GM18861 (cell line): ENCODE measurements around the gene MIEF2.

Experiments
- ATAC-seq: cut with Tn5 transposase; IDR thresholded peaks from one replicate; pipeline ENCODE4 v1.9.1; 2021; ENCODE audit not compliant: unreplicated experiment

The MIEF2 gene

GRCh38 chr17:18254888-18255649, 5.4 kb upstream of the MIEF2 start:
- no peak for ATAC-seq

DNA sequence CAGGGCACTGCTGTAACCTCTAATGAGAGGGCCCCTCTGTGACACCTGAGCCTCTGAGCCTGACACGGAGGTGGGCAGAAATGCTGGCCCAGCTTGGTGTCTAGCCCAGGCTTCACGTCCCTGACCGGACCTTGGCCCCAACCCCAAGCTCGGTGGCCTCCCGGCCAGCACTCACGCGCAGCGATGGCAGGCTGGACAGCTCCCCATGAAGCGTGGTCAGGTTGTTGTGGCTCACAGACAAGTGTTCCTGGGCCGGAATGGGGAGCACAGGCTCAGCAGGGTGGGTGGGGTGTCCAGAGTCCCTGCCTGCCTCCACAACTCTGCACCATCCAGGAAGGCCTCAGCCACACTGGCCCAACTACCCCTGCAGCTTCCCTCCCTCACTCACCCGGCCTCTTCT, 4.1 kb upstream of the MIEF2 start:
- ATAC-seq = no peak

- ATAC-seq = no peak
Measured at GRCh38 chr17:18256776-18257175, 3.7 kb upstream of the MIEF2 start.

DNA sequence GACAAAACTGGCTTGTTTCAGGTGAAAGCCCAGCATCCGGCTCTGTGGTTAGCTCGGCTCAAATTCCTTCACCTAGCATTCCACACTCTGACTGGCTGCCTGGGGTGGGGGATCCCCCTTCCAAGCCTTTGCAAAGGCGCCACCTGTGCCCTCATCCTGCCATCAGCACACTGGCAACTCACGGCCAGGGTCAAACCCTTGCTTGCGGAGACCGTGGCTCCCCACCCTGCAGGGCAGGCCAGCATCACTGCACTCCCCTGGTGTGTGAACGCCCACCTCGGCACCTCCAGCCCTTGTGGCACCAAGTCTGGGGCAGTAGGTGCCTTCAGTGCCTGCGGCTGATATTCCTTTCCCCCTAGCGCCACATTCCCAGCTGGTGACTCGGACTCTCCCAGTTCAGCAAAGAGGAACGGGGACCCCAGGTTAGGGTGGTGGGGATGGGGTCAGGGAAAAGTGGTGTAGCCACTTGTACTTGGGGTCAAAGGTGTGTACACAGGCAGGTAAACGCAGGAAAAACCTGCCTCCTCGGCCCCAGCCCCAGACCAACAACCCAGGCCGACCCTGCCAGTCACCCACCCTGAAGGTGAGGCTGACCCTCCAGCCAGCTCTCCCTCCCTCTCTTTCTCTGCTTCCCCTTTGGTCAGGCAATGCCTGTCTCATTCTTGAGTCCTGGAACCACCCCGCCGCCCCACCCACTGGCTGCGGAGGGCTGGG, 3.0 kb upstream of the MIEF2 start:
- ATAC-seq = no peak

DNA sequence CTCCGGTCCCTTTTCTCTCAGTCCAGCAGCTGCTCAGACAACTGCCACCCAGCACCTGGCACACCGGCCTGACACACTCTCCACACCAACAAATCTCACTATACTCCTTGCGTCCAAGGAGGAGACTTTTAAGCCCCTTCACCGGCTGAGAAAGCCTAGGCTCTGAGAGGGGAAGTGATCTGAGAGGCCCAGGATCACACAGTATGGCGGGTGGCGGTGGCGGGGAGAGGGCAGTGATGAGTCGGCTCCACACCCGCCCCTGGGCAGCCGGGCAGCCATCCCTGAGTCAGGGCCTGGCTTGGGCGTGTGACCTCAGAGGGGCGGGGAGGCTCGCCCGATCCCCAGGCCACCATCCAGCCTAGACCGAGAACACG, 2.5 kb upstream of the MIEF2 start:
- no peak for ATAC-seq

DNA sequence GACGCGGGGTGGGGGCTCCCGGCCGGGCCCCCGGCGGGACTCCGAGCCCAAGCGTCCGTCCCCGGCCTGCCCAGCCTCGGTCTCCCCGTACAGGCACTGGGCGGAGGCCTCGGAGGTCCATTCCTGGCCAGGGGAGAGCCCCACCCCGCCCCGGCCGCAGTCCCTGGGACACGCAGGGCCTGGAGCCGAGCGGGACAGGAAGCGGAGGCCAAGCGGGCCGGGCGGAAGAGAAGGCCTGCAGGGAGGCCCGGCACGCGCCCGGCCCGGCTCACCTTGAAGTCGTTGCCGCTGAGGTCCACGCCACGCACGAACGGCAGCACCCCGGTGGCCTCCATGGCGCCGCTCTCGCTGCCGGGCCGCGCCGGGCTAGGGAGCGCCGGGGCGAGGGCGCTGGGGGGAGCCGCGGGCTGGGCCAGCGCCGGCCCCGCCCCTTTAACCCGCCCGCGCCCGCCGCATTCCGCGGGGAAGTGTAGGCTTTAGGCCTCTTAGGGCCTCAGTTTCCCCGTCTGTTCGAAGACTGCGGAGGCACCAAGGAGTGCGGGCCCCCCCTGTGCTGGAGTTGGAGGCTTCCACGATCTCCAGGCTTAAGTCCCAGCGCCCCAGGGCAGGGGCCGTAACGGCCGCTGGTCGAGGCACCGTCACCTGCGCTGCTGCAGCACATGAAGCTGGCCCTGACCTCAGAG, 2.0 kb upstream of the MIEF2 start, which contains the start of gene FLII:
Gene FLII, minus strand, starts transcription at position 383 of the 683 bp plus-strand sequence. Its CDS starts 48 bp downstream, at position 335.
- no peak for ATAC-seq

- ATAC-seq = no peak
Measured at GRCh38 chr17:18259621-18260331, 686 bp upstream of the MIEF2 start.

- no peak for ATAC-seq
Measured at GRCh38 chr17:18261146-18261515, 669 bp downstream of the MIEF2 start.

DNA sequence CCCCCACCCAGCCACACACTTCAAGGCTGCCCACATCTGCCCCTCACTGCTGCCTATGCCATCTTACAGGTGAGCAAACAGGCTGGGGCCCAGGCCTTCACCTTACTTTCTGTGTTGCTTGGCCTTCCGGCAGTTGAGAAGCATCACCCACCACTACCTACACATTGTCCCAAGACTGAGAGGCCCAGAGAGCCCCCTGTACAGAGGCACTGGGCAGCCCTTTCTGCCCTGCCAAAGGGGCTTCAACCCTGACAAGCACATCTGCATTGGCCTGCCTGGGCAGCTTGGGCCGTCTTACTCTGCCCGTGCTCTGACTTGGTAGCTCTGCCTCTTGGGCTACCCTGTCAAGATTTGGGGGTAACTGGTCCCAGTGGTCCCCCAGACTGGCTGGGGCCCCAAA, 1.2 kb downstream of the MIEF2 start:
- no peak for ATAC-seq

DNA sequence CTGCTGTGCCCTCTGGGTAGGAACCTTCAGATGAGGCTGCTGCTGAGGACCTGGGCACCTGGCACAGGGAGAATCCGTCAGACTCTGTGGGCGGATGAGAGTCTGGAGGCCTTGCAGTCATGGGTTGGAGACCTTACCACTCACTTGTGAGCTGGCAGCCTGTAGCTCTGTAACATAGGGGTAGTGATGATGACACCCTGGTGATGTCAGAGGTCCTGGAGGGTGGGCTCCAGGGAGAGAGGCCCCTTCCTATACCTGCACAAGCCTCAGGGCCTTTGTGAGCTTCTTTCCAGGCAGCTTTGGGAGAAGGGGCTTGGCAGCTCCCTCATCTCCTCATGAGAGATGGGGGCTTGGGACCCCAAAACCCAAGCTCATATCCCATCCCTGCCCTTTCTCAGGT, 1.6 kb downstream of the MIEF2 start:
- no peak for ATAC-seq

- ATAC-seq = no peak
Measured at GRCh38 chr17:18262641-18263040, 2.2 kb downstream of the MIEF2 start.

DNA sequence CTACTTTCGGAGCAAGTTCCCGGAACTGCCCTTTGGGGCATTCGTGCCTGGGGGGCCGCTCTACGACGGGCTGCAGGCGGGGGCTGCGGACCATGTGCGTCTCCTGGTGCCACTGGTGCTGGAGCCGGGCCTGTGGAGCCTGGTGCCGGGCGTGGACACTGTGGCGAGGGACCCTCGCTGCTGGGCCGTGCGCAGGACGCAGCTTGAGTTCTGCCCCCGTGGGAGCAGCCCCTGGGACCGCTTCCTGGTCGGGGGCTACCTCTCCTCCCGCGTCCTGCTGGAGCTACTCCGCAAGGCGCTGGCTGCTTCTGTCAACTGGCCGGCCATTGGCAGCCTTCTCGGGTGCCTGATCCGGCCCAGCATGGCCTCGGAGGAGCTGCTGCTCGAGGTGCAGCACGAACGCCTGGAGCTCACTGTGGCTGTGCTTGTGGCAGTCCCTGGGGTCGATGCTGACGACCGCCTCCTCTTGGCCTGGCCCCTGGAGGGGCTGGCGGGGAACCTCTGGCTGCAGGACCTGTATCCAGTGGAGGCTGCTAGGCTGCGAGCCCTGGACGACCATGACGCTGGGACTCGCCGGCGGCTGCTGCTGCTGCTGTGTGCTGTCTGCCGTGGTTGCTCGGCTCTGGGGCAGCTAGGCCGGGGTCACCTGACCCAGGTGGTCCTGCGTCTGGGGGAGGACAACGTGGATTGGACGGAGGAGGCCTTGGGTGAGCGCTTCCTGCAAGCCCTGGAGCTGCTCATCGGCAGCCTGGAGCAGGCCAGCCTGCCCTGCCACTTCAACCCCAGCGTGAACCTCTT, 3.6 kb downstream of the MIEF2 start:
- no peak for ATAC-seq

DNA sequence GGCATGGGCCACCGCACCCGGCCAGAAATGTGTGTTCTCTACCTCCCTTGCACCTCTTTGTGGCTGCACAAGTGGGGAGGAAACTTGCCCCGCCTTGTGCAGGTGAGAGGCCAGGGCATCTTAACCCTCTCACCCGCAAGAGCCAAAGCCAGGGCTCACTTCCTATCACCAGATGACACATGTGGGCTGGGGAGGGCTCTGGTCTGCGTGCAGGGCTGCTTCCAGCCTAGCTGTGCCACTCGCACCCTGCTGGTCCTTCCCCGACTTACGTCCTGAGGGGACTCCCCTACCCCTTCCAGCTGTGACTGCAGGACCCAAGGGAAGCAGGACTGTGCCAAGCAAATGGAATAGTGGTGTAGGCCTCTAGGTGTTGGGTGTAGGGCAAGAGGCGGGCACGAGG, 6.9 kb downstream of the MIEF2 start:
- ATAC-seq = no peak

DNA sequence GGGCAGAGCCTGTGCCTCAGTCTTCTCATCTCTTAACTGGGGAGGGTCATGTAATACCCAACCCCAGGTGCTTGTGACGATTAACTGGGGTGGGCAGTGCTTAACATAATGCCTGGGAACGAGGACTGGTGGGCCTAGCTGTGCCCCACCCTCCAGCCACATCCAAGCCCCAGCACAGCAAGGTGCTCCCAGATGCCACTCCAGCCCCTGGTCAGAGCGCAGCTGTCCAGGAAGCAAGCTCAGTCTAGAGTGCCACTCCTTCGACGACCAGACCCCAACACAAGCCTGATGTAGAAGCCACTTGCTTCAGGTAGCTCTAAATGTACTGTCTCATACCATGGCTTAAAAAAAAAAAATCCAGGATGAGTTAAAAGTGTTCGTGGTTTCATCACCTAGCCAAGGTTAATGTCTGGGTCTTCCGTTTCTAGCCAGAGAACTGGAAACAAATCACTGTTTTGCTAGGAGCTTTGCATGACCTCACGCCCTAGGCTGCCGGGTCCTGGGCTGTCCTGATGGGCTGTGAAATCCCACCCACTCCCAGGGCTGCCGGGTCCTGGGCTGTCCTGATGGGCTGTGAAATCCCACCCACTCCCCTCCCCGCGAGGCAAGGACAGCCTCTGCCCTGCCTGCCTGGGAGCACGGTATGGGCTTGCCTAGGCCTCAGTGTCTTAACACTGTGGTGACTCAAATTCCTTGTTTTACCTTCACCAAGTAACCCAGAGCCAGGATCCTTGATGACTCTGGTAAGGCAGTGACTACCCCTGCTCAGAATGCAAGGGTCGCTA, 7.7 kb downstream of the MIEF2 start:
- no peak for ATAC-seq

DNA sequence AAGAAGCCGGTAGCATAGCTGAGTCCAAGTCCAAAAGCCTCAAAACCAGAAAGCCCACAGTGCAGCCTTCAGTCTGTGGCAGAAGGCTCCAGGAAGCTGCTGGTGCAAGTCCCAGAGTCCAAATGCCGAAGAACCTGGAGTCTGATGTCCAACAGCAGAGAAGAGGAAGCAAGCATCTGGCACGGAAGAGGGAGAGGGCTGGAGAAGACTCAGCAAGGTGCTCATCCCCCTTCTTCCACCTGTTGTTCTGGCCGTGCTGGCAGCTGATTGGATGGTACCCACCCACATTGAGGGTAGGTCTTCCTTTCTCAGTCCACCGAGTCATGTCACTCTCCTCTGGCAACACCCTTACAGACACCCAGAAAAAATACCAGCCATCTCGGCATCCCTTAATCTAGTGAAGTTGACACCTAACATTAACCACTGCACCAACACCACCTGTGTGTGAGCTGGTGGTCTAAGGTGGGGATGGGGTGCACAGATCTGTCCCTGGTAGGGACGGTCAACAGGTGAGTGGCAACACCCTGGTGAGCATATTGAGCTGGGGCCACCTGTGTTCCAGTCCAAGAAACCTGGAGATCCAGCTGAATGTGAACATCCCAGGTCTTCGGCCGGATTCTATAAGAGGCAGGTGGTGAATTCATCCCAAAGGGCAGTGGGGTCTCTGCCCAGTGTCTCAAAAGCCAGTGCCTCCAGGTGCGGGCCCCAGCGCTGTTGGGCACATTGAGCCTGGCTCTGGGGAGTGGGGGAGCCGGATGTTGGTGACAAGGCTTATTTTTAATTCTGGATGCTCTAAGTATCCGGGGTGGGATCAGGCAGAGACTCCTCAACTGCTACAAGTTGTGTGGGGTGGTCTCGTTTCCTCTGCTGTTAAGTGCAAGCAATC, 9.8 kb downstream of the MIEF2 start:
- no peak for ATAC-seq

DNA sequence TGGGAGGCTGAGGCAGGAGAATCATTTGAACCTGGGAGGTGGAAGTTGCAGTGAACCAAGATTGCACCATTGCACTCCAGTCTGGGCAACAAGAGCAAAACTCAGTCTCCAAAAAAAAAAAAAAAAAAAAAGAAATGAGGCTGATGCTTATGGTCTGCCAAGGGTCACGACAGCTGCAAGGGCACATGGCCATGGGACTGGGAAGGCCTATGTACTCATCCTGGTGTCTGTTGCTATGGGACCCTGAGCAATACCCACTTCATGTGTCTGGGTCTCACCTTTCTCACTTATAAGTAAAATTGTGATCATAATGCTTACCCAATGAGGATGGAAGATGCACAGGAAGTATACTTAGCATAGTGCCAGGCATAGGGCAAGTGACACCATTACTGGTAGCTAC, 16.6 kb downstream of the MIEF2 start:
- no peak for ATAC-seq

- no peak for ATAC-seq
Measured at GRCh38 chr17:18278867-18279266, 18.4 kb downstream of the MIEF2 start.

DNA sequence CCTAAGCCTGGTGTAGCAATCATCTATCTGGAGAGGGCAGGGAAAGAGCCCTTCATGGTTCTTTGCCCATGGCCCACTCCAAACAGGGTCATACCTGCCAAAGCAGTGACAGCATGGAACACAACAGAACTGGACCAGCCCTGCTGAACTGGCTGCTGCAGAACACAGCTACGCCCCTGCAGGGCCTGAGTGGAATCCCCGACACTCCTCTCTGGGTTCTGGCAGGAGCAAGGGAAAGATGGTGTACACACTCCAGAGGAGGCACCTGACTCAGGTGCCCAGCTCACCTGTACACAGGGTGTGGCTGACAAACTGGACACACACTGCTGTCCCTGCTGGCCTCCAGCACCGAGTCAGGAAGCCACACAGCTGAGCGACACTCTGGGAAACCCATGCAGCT, 19.8 kb downstream of the MIEF2 start:
- ATAC-seq = no peak
